Activated CD4-positive, alpha-beta T cell treated with anti-CD3 and anti-CD28 coated beads, Interleukin-2, amount 50 U/mL, for 24 hours (primary cell): Measurements from ENCODE around the gene TP53I13.
"Not testable (repeated sequence)": the region's sequence is repeated elsewhere in the genome, so short reads cannot be mapped to it uniquely, and the experiment has no call there.

Experiments used
- DNase-seq, 2 donors: peaks; one replicate each; pipeline ENCODE4 v3.0.0-alpha.2; 2020; ENCODE audit warnings: low read depth in 1 of 2, low spot score in 1 of 2

TP53I13 gene

GRCh38 chr17:29568331-29569244 is at the start of gene TP53I13:
TP53I13 (plus strand) TSS chr17:29568701; CDS start chr17:29568759, 58 bp downstream.
- DNase-seq = peak; percentile 77 to 86

- no peak for DNase-seq
Measured at GRCh38 chr17:29524692-29525091, 43.8 kb upstream of the TP53I13 start.

- no peak for DNase-seq
Measured at GRCh38 chr17:29526322-29526721, 42.2 kb upstream of the TP53I13 start.

- DNase-seq = no peak
Measured at GRCh38 chr17:29533976-29534375, 34.5 kb upstream of the TP53I13 start.

- no peak for DNase-seq
Measured at GRCh38 chr17:29544066-29544465, 24.4 kb upstream of the TP53I13 start.

GRCh38 chr17:29546085-29546484 is 22.4 kb upstream of the TP53I13 start:
- DNase-seq = no peak

GRCh38 chr17:29546830-29547229 is 21.7 kb upstream of the TP53I13 start:
- DNase-seq = no peak

GRCh38 chr17:29549177-29549923 is 19.2 kb upstream of the TP53I13 start:
- no peak for DNase-seq

GRCh38 chr17:29555840-29556239 is 12.7 kb upstream of the TP53I13 start:
- DNase-seq = no peak

GRCh38 chr17:29557085-29557738 is 11.3 kb upstream of the TP53I13 start:
- no peak for DNase-seq

- DNase-seq = no peak
Measured at GRCh38 chr17:29557739-29558116, 10.8 kb upstream of the TP53I13 start.

GRCh38 chr17:29558139-29558538 is 10.4 kb upstream of the TP53I13 start:
- DNase-seq = not testable (repeated sequence)

GRCh38 chr17:29559640-29560039 is 8.9 kb upstream of the TP53I13 start:
- DNase-seq = no peak

GRCh38 chr17:29560316-29560715 is 8.2 kb upstream of the TP53I13 start:
- DNase-seq = no peak

GRCh38 chr17:29561554-29562517 is 6.7 kb upstream of the TP53I13 start:
- DNase-seq = no peak

- DNase-seq = no peak
Measured at GRCh38 chr17:29562615-29563014, 5.9 kb upstream of the TP53I13 start.

GRCh38 chr17:29563816-29564215 is 4.7 kb upstream of the TP53I13 start:
- DNase-seq = no peak

GRCh38 chr17:29565643-29566472 is 2.6 kb upstream of the TP53I13 start:
- DNase-seq = no peak

GRCh38 chr17:29566473-29567303 is 1.8 kb upstream of the TP53I13 start, which contains the start of gene ABHD15:
ABHD15 (minus strand) TSS chr17:29567037; CDS start chr17:29566966, 71 bp downstream.
- DNase-seq = no peak
